Heart right ventricle (tissue), 16 donors: ENCODE data around the gene MTMR10. TPM values are rescaled to one million over a fixed set of nuclear protein-coding genes. Genes with fewer than 3 reads are reported as not detected.

Experiments
- ATAC-seq, 8 donors: fragments of 200-7000 bp; cut with Tn5 transposase; one replicate each; pipeline ENCODE4 v1.9.1; 2020; ENCODE audit warnings: mild to moderate bottlenecking in 8 of 8, moderate library complexity in 8 of 8, moderate number of reproducible peaks in 1 of 8
- DNase-seq, 2 donors: peaks; one replicate each; pipeline ENCODE4 v3.0.0-alpha.2; 2020
- H3K27ac ChIP-seq, 10 donors: fragments of 200-600 bp; sonication (generic) in 2 of 10; one replicate each; pipeline versions ENCODE4 v1.5.0 to v1.8.0; 2020 to 2022; ENCODE audit warnings: mild to moderate bottlenecking in 3 of 10
- H3K27me3 ChIP-seq, 7 donors: fragments of 200-600 bp; one replicate each; pipeline ENCODE4 v1.8.0; 2021 to 2022; ENCODE audit warnings: mild to moderate bottlenecking in 2 of 7
- H3K36me3 ChIP-seq, 9 donors: fragments of 200-600 bp; sonication (generic) in 1 of 9; one replicate each; pipeline versions ENCODE4 v1.5.0 to v1.8.0; 2020 to 2022; ENCODE audit warnings: mild to moderate bottlenecking in 2 of 9
- H3K4me1 ChIP-seq, 9 donors: fragments of 200-600 bp; sonication (generic) in 1 of 9; one replicate each; pipeline versions ENCODE4 v1.5.0 to v1.8.0; 2020 to 2022; ENCODE audit warnings: mild to moderate bottlenecking in 4 of 9
- H3K4me3 ChIP-seq, 10 donors: fragments of 200-600 bp; sonication (generic) in 2 of 10; one replicate each; pipeline versions ENCODE4 v1.5.0 to v1.8.0; 2020 to 2022; ENCODE audit warnings: mild to moderate bottlenecking in 7 of 10, moderate library complexity in 2 of 10
- H3K9me3 ChIP-seq, 11 donors: fragments of 200-600 bp in 10 of 11; sonication (generic) in 2 of 11; one replicate each; pipeline versions ENCODE4 v1.5.0 to v1.8.0; 2013 to 2022; ENCODE audit warnings: mild to moderate bottlenecking in 2 of 11, control low read depth in 1 of 11, moderate library complexity in 1 of 11
- CTCF ChIP-seq, 9 donors: fragments of 200-600 bp; sonication (generic) in 2 of 9; IDR thresholded peaks; one replicate each; pipeline versions ENCODE4 v1.5.0 to v1.8.0; 2021 to 2022; ENCODE audit warnings: antibody characterized with exemption in 9 of 9, mild to moderate bottlenecking in 5 of 9, moderate library complexity in 1 of 9
- WGBS, 2 donors: extraction: QIAGEN DNeasy Blood & Tissue Kit; methylation state at CpG; one replicate each; pipeline ENCODE4 v1.1.7; 2013; ENCODE audit warnings: inconsistent platforms in 1 of 2; 5-methylcytosine and 5-hydroxymethylcytosine counted together
- intact Hi-C, 10 donors: fragments of 100-400 bp; cut with DNase I; formaldehyde crosslinking; loops; one replicate each; pipeline versions ENCODE4 v1.11.1 to v1.14.2; 2022
- polyA plus RNA-seq, 2 donors: library from polyadenylated mRNA; stranded (reverse); fragments of 200-250 nt; gene quantifications; one replicate each; pipeline ENCODE4 v1.2.3, GENCODE V29; 2013
- total RNA-seq, 10 donors: library from RNA; stranded (reverse); fragmentation: NEBNext Ultra II Directional in 3 of 10; extraction: Animal tissue kit (Norgen Biotek cat#: 25700) in 3 of 10; gene quantifications; one replicate each; pipeline versions ENCODE4 v1.2.1 to v1.2.4, GENCODE V29; 2021 to 2023
- donor health status: Arrhythmogenic right ventricular cardiomyopathy.
- donor health status: ischemic (EF 13 %, LVEDD 7.1; RV severe dilation, severe dysfunction).
- donor health status: healthy with polysubstance abuse.
- donor health status: DM: no; HTN: yes; CAD: no.
- donor health status: DM: no; HTN: no; CAD: no.
- donor health status: ischemic (EF 25% LVEDD 6.9; RV normal size, moderate dysfunction).
- donor health status: ischemic (EF 25% LVEDD 5.7; RV mildly dilated, moderate dysfunction).
- donor health status: healthy.
- donor health status: DM: yes; HTN: yes; CAD: no.
- donor health status: Ischemic cardiomyopathy.
- donor health status: ischemic (EF 35%, LVEDD 5.7; RV mildly dilated, moderate dysfunction).
- donor health status: nonischemic (EF 11% LVEDD 7.7; RV severe dilation, severe dysfunction).
- donor health status: DM: yes; HTN: yes; CAD: no.
- donor health status: PGD.
- donor health status: ischemic (EF 29% LVEDD 5.4; RV normal size, mild dysfunction).
- donor health status: nonischemic (EF 23%, LVEDD 6.1; RV moderate dilation, normal function).

The MTMR10 gene
- total and polyA plus RNA-seq, 12 donors: 9.4 to 50.1 (median 29.2) TPM

GRCh38 chr15:30997270-30997669 is 5.8 kb upstream of the MTMR10 start:
- TF ChIP-seq CTCF (IDR thresholded peaks at IDR 0.05): no peak
- Histone ChIP-seq H3K4me3 (no peak overlapping the region), H3K27me3 (peaks cover 0 to 8% (median 0%) of the 10 kb centered on the region in 7 donors), H3K27ac (no peak overlapping the region), H3K9me3 (peaks cover 0 to 6% (median 0%) of the 10 kb centered on the region in 11 donors), H3K4me1 (peaks cover 0 to 6% (median 4%) of the 10 kb centered on the region in 9 donors), H3K36me3 (no peaks in the 10 kb centered on the region)
- ATAC-seq (no peak), DNase-seq (no peak)
- WGBS, 2 donors: 94 to 97% methylated on average over 1 of the region's 1 CpG
- intact Hi-C loops: loop anchor here in 1 of 10 donors (10.0 kb wide), 1 partner anchor 328 kb away; the partner anchor contains the start of gene KLF13

- intact Hi-C loops: loop anchor here in 2 of 10 donors (5.0 to 10.0 kb wide), 2 partner anchors 40 to 332 kb away; partner anchors contain the start of gene KLF13 (in 1 of the 2)
- DNase-seq (no peak), ATAC-seq (no peak)
- WGBS, 2 donors: 63 to 70% methylated on average over 7 of the region's 7 CpGs
- H3K9me3 ChIP-seq: no peaks in the 10 kb centered on the region
- peaks cover 0 to 10% (median 0%) of the 10 kb centered on the region in 9 donors for H3K36me3 ChIP-seq
- no peaks in the 10 kb centered on the region for H3K27me3 ChIP-seq
- peak overlapping the region; percentile 55 to 97 (median 94) for H3K4me3 ChIP-seq
- H3K4me1 ChIP-seq: peaks cover 0 to 42% (median 38%) of the 10 kb centered on the region in 9 donors
- TF ChIP-seq CTCF (IDR thresholded peaks at IDR 0.05): no peak
- peak overlapping the region; percentile 80 to 99 (median 95) for H3K27ac ChIP-seq
Observed at GRCh38 chr15:30992249-30992864, 929 bp upstream of the MTMR10 start.

GRCh38 chr15:30990446-30991254 is 778 bp downstream of the MTMR10 start:
- WGBS, 2 donors: 4 to 5% methylated on average over 24 of the region's 24 CpGs
- no peak for DNase-seq

More at GRCh38 chr15:30990446-30991254, 778 bp downstream of the MTMR10 start:
- peak overlapping the region; percentile 80 to 99 (median 95) for H3K27ac ChIP-seq
- H3K4me3 ChIP-seq: peak overlapping the region; percentile 55 to 97 (median 94)
- TF ChIP-seq CTCF (IDR thresholded peaks at IDR 0.05): no peak
- H3K36me3 ChIP-seq: peaks cover 0 to 27% (median 6%) of the 10 kb centered on the region in 9 donors
- peak in 3 of 8 donors; percentile 23 to 40 (median 37) for ATAC-seq
- intact Hi-C loops: loop anchor here in 2 of 10 donors (5.0 to 10.0 kb wide), 2 partner anchors 42 to 334 kb away; partner anchors contain the start of gene KLF13 (in 1 of the 2)
- H3K4me1 ChIP-seq: peaks cover 0 to 59% (median 53%) of the 10 kb centered on the region in 9 donors
- H3K9me3 ChIP-seq: no peaks in the 10 kb centered on the region
- H3K27me3 ChIP-seq: no peaks in the 10 kb centered on the region
